Left cardiac atrium (tissue), 4 donors: ENCODE data around the gene MYO7B. TPM values are rescaled to one million over a fixed set of nuclear protein-coding genes. Genes with fewer than 3 reads are reported as not detected.

Experiments used
- ATAC-seq, 2 donors: fragments of 200-7000 bp; cut with Tn5 transposase; one replicate each; pipeline ENCODE4 v1.9.1; 2020; ENCODE audit warnings: mild to moderate bottlenecking in 2 of 2, moderate library complexity in 2 of 2
- DNase-seq: peaks from one replicate; pipeline ENCODE4 v3.0.0-alpha.2; 2020
- intact Hi-C, 2 donors: fragments of 100-400 bp; cut with DNase I; formaldehyde crosslinking; loops; one replicate each; pipeline versions ENCODE4 v1.14.1 to v1.15.1; 2022 to 2023
- total RNA-seq, 2 donors: library from RNA; stranded (reverse); fragmentation: NEBNext Ultra II Directional; extraction: Animal tissue kit (Norgen Biotek cat#: 25700); gene quantifications; one replicate each; pipeline ENCODE4 v1.2.1, GENCODE V29; 2021
- donor health status: DM: no; HTN: yes; CAD: no.
- donor health status: DM: no; HTN: yes; CAD: no; lungs with severe emphysema.
- donor health status: DM: yes; HTN: yes; CAD: no.
- donor health status: Dilated cardiomyopathy.

Gene MYO7B
- total RNA-seq, 2 donors from 2014 or later = 0.27 to 0.89 TPM

- intact Hi-C loops = no loop called here
- peak in 1 of 2 donors; percentile 0 for ATAC-seq
- DNase-seq = no peak
These were observed 103.1 kb downstream of the MYO7B start for GRCh38 chr2:127638361-127639110.

DNA sequence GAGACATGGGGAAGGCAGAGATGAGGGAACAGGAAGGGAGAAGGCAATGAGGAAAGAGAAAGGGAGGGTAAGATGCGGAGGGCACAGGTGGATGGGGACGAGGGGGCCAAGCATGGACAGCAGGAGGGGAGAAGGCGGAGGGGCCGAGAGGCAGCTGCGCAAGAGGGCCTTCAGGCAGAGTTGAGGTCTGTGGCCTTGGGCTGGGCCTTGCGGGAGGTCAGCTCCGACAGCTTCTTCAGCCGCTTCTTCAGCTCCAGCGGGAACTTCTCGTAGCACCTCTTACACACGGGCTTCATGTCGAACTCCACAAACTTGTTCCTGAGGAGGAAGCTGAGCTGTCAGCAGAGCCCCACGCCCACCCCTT, 103.6 kb downstream of the MYO7B start:
- intact Hi-C loops = no loop called here
- DNase-seq = no peak

GRCh38 chr2:127640082-127641072, 104.9 kb downstream of the MYO7B start:
- intact Hi-C loops = no loop called here
- DNase-seq = no peak
- no peak for ATAC-seq

More for the DNA sequence above, 103.6 kb downstream of the MYO7B start:
- ATAC-seq = no peak

GRCh38 chr2:127641133-127641532, 105.7 kb downstream of the MYO7B start:
- ATAC-seq (no peak), DNase-seq (no peak)
- intact Hi-C loops = no loop called here

DNA sequence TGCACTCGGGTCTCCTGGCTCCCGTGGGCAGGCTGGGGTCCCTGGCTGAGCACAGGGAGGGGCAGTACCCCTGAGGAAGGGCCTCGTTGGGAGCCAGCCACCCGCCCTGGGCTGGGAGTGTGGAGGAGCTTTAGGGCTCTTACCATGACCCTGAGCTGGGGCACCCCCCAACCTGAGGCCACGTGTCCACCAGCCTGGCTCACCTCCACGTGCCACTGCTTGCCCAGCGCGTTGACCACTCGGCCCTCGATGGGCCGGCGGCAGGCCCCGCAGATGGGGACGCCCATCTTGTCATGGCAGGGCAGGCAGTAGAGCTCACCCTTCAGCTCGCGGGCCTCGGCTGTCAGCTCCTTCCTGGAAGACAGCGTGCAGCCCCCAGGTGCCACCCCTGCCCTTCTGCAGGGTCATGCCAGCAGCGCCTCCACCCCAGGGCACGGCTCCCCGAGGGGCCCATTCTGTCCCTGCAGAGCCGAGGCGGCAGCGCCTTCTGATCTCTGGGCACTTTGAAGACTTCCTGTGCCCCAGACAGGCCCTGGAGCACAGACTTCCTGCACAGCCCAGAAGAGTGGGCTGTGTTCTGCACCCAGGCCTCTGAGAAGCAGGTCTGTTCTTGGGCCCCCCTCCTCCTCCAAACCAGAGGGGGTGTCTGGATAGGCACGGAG, 106.5 kb downstream of the MYO7B start:
- ATAC-seq = no peak
- intact Hi-C loops = no loop called here
- DNase-seq = no peak

DNA sequence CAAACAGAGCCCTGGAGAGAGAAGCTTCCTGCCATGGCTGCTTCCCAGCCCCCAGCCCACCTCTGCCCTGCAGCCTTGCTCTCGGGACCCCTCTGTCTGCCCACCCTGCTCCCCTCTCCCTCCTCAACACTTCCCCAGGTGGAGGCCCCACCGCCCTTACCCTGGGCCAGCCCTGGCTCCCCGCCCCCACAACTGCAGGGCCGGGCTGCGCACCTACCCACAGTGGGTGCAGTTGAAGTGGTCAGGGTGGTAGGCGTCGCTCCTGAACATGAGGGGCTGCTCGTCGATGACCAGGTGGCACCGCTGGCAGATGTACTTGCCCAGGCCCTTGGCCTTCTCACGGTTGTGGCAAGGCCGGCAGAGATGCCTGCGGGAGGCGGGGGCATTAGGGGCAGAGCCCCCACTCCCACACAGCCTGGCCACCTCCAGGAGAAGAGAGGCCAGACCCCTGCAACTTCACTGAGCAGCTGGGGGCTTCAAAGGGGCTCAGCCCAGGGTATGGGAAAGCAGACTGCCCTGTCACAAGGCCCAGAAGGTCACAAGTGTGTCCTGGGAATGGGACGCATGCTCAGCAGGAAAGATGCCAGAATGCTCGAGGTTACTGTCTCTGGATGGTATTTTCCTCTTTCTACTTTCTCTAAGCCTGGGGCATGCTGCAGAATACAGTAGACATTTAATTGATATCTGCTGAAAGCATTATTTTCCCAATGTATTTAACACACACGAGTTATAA, 107.4 kb downstream of the MYO7B start:
- intact Hi-C loops = no loop called here
- DNase-seq (no peak), ATAC-seq (no peak)

DNA sequence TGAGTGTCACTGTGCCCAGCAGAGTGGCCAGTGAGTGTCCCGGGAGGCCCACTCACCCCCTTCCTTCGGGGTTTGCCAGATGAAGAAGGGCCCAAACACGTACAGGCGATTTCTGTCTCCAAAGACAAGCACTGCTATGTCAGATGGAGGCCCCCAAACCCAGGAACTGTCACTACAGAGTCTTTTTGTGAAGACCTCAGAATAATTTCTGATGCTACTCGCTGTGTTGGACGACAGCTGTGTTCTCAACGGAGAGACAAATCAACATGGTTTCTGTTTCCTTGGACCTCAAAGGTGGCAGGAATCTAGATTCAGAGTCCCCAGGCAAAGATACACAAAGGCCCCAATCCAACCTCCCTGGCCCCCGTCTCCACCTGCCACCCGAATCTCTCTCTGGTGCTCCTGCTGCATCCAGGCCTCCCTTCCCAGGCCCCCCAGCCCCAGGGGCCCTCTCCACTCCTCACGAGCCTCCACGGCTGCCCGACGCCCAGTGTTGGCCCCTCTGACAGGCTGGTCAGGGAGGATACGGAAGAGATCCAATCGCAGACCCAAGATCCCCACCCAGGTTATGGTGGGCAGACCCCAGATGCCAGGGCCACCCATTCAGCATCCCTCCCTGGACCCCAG, 108.1 kb downstream of the MYO7B start:
- ATAC-seq (no peak), DNase-seq (no peak)
- intact Hi-C loops = no loop called here

DNA sequence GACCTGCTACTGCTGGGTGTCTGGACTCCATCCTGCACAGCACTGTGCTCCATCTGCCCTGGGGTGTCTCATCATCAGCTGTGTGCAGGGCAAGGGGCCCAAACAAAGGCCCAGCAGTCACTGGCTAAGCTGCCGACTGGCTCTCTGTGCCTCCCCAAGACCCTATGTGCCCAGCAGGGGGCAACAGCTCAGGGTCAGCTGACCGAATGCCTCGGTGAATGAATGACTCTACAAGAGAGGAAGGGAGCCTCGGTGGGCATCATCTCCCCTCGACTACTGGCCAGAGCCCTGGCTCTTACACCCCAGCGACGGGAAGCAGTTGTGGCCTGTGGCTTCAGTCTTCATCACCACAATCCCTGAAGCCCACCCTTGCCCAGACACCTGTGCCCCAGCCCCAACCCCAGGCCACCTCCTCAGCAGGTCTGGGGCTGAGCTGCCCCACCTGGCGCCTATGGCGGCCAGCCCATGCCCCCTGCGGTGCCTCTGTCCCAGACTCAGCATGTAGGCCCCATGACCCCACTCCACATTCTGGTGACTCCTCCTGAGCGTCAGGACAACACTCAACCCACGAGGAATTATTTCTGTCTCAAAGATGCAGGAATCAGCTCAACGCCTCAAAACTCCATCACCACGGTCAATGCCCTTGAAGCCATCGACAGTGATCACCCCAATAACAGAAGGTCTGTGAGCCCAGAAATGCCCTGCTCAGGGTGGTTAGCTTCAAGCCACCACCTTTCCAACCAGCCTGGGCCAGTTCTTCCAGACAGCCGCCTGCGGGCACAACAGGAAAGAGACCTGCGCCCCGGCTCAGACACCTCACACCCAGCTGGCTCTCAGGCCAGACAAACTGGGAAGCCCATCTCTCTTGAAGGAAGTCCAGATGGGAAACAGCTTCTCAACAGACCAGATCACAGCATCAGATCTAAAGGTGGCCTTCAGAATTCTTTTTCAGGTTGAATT, 108.9 kb downstream of the MYO7B start:
- no peak for ATAC-seq
- intact Hi-C loops = no loop called here
- DNase-seq = no peak

DNA sequence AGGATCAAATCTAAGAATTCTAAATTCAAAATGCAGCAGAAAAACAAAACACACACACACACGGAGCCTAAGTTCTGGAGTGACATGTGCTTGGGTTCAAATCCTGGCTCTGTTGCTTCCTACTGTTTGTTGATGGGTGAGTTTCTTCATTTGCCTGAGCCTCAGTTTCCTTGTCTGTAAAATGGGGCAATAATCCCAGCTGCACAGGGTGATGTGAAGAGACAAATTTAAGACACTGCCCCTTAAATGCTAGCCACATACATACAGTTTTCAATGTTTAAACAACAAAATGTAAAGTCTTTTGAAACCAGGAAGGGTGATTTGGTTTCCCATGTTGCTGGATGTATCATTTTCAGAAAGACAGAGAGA, 109.5 kb downstream of the MYO7B start:
- intact Hi-C loops = no loop called here
- ATAC-seq (no peak), DNase-seq (no peak)

DNA sequence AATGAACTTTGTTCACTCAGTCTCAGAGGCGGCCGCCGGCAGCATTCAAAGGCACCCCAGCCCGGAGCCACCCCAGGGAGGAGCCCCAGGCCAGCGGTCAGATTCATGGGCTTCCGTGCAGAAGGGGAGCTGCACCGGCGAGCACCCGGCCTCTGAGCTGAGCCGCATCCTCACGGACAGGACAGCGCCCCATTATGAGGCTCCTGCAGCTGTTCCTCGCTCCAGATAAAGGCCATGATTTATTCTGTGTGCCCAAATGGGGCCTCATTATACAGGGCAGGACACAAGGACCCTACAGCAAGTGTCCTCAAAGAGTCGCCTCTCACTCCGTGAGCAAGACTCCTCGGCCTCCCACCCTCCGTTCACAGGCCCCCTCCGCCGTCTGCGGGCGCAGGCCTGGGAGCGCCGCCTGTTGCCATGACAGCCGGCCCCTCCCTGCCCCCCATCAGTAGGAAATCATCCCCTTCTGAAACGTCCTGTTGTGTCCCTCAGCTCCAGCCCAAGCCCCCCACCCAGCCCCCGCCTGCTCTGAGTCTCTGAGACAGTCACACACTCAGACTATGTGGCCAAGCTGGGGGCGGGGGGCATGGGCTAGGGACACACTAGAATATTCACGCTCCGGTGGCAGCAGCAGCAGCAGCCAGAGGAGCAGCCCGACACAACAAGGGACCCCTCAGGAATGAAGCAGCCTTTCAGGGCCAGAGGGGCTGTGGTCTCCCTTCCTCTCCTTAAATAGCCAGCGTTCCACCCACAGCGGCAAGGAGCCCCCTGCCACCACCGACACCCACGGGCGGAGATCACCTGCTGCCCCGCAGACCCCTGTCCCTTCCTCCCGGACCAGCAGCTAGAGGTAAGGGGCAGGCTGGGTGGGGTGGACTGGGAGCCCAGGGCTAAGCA, 110.2 kb downstream of the MYO7B start, which contains the start of gene GPR17:
TSS of gene GPR17 (plus strand) at position 759 of the 897 bp plus-strand sequence. CDS start 4,583 bp downstream, outside the sequence.
- DNase-seq (peak; percentile 20), ATAC-seq (no peak)
- intact Hi-C loops = no loop called here

GRCh38 chr2:127646487-127647241, 111.2 kb downstream of the MYO7B start:
- ATAC-seq (peak in 1 of 2 donors; percentile 1), DNase-seq (peak; percentile 27)
- intact Hi-C loops = no loop called here

- intact Hi-C loops = no loop called here
- DNase-seq (peak; percentile 78), ATAC-seq (peak in 1 of 2 donors; percentile 36)
These were observed 112.0 kb downstream of the MYO7B start for GRCh38 chr2:127647242-127648190.

GRCh38 chr2:127648321-127648720, 112.8 kb downstream of the MYO7B start:
- no peak for DNase-seq
- ATAC-seq = no peak
- intact Hi-C loops = no loop called here

DNA sequence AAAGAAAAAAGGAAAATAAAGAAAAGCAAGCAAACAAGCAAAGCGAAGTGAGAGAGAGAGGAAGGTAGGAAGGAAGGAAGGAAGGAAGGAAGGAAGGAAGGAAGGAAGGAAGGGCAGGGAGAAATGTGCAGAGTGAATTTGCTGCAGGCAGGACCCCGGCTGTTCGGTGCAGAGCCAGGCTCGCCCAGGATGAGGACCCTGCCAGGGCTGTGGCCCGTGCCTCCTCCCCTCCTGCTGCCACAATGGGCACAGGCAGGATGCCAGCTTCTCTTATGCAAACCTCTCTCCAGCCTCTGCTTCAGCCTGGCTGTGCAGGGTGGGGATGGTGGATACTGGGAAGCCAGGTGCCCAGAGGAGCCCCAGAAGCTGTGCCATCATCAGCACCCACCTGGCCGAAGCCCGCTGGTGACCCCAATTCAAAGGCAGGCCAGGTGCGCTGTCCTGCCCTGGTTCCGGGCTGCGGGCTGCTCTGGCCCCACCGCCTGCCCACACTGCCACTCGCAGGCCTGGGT, 113.7 kb downstream of the MYO7B start:
- peak in 1 of 2 donors; percentile 27 for ATAC-seq
- intact Hi-C loops = no loop called here
- DNase-seq = peak; percentile 43
